Effector memory CD8-positive, alpha-beta T cell (primary cell): Measurements from ENCODE around the gene CIDEC.
A peak's percentile ranks its signal among the peaks of the same experiment; 100 is the strongest.
"Not testable (repeated sequence)": the region's sequence is repeated elsewhere in the genome, so short reads cannot be mapped to it uniquely, and the experiment has no call there.

Experiments
- ATAC-seq: fragments of 150-1000 bp; cut with Tn5 transposase; replicated peaks from 2 replicates; pipeline ENCODE4 v1.10.0; 2021; ENCODE audit warnings: mild to moderate bottlenecking, moderate library complexity
- DNase-seq, 3 experiments: peaks; one replicate each; pipeline ENCODE4 v3.0.0; 2021
- H3K27ac Mint-ChIP-seq, 2 donors: one replicate each; pipeline ENCODE4 v1.8.0; 2022; ENCODE audit warnings: mild to moderate bottlenecking in 2 of 2, mixed read lengths in 2 of 2, moderate library complexity in 2 of 2
- H3K27me3 Mint-ChIP-seq, 2 donors: one replicate each; pipeline ENCODE4 v1.8.0; 2022; ENCODE audit warnings: mixed read lengths in 2 of 2
- H3K36me3 Mint-ChIP-seq: one replicate; pipeline ENCODE4 v1.8.0; 2022; ENCODE audit warnings: mild to moderate bottlenecking, moderate library complexity, mixed read lengths; ENCODE audit not compliant: insufficient read depth
- H3K4me1 Mint-ChIP-seq, 2 donors: one replicate each; pipeline ENCODE4 v1.8.0; 2022; ENCODE audit warnings: low read depth in 2 of 2, mixed read lengths in 2 of 2
- H3K4me3 Mint-ChIP-seq, 2 donors: one replicate each; pipeline ENCODE4 v1.8.0; 2022; ENCODE audit warnings: mild to moderate bottlenecking in 2 of 2, mixed read lengths in 2 of 2, moderate library complexity in 2 of 2
- H3K9me3 Mint-ChIP-seq, 2 donors: one replicate each; pipeline ENCODE4 v1.8.0; 2022; ENCODE audit warnings: mixed read lengths in 2 of 2

Gene CIDEC

DNA sequence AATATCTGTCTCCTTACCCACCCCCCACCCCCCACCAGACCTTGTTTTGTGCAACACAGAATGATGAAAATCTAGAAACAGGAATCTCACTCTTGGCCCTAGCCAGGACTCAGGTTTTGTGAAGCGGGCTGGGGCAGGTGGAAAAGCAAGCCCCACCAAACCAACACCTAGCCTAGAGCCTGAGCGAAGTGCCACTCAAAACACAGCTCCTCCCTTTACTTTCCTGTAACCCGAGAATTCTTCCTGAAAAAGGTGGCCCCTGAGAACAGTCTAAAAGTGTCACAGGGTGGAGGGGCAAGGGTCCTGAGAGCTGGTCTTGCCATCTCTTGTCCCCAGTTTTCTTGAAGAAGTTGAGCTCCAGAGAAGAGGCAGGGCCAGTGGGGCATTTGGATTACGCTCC, 18.9 kb downstream of the CIDEC start:
- H3K27ac Mint-ChIP-seq, result no peak overlapping the region
- peaks cover 9 to 11% of the 10 kb centered on the region in 2 donors for H3K27me3 Mint-ChIP-seq
- DNase-seq (no peak), ATAC-seq (no peak)
- no peaks in the 10 kb centered on the region for H3K36me3 Mint-ChIP-seq
- H3K4me3 Mint-ChIP-seq, result no peak overlapping the region
- H3K4me1 Mint-ChIP-seq, result peaks cover 6 to 8% of the 10 kb centered on the region in 2 donors
- H3K9me3 Mint-ChIP-seq, result no peaks in the 10 kb centered on the region

DNA sequence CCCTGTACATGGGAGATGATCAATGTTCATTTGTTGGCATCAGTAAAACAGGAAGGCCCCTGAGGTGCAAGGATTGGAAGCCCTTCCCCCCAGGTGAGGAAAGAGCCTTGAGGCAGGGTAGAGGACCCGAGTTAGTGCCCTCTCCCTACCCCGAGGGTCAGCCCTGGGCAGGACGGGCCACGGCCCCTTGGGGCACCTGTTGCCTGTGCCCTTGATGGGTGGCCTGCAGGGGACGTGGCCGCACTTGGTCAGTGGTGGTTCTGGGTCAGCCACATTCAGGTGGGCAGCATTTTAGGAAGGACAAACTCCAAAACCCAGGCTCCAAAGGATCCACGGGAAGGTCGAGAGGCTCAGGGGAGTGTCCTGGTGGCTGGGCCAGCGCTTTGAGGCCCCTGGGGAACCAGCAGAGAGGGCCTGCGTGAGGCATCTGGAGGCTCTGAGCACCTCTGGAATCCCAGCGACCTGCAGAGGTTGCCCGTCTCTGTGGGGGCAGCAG, 20.5 kb downstream of the CIDEC start:
- DNase-seq (no peak), ATAC-seq (no peak)
- Mint-ChIP-seq H3K4me1 (peaks cover 6 to 10% of the 10 kb centered on the region in 2 donors), H3K4me3 (no peak overlapping the region), H3K27me3 (peaks cover 9 to 11% of the 10 kb centered on the region in 2 donors), H3K27ac (no peak overlapping the region), H3K36me3 (no peaks in the 10 kb centered on the region), H3K9me3 (no peaks in the 10 kb centered on the region)

- H3K4me3 Mint-ChIP-seq, result no peak overlapping the region
- H3K4me1 Mint-ChIP-seq, result peaks cover 8 to 12% of the 10 kb centered on the region in 2 donors
These were observed 24.5 kb downstream of the CIDEC start for GRCh38 chr3:9855594-9855993.

GRCh38 chr3:9854291-9854940, 25.6 kb downstream of the CIDEC start:
- Mint-ChIP-seq H3K4me1 (peaks cover 8 to 12% of the 10 kb centered on the region in 2 donors), H3K27me3 (peaks cover 15 to 35% of the 10 kb centered on the region in 2 donors)
- H3K9me3 Mint-ChIP-seq, DNase-seq, H3K4me3 Mint-ChIP-seq, H3K36me3 Mint-ChIP-seq, ATAC-seq, H3K27ac Mint-ChIP-seq: not testable (repeated sequence)

More at GRCh38 chr3:9855594-9855993, 24.5 kb downstream of the CIDEC start:
- ATAC-seq (no peak), DNase-seq (no peak)
- Mint-ChIP-seq H3K36me3 (no peaks in the 10 kb centered on the region), H3K27me3 (peaks cover 15 to 35% of the 10 kb centered on the region in 2 donors), H3K27ac (no peak overlapping the region), H3K9me3 (no peaks in the 10 kb centered on the region)

- Mint-ChIP-seq H3K4me3 (no peak overlapping the region), H3K9me3 (no peaks in the 10 kb centered on the region), H3K27me3 (peaks cover 15 to 35% of the 10 kb centered on the region in 2 donors), H3K4me1 (peaks cover 8 to 12% of the 10 kb centered on the region in 2 donors), H3K36me3 (no peaks in the 10 kb centered on the region), H3K27ac (peak overlapping the region in 1 of 2 donors; percentile 79)
- ATAC-seq (no peak), DNase-seq (no peak)
These were observed 27.5 kb downstream of the CIDEC start for GRCh38 chr3:9852528-9852927.

GRCh38 chr3:9851926-9852325, 28.1 kb downstream of the CIDEC start:
- peaks cover 15 to 35% of the 10 kb centered on the region in 2 donors for H3K27me3 Mint-ChIP-seq
- not testable (repeated sequence) for DNase-seq, H3K9me3 Mint-ChIP-seq, H3K27ac Mint-ChIP-seq, ATAC-seq, H3K4me3 Mint-ChIP-seq, H3K36me3 Mint-ChIP-seq
- H3K4me1 Mint-ChIP-seq, result peaks cover 8 to 12% of the 10 kb centered on the region in 2 donors

GRCh38 chr3:9851383-9851782, 28.7 kb downstream of the CIDEC start:
- not testable (repeated sequence) for H3K27ac Mint-ChIP-seq, H3K9me3 Mint-ChIP-seq, H3K4me3 Mint-ChIP-seq, H3K36me3 Mint-ChIP-seq, DNase-seq, ATAC-seq
- H3K4me1 Mint-ChIP-seq, result peaks cover 8 to 12% of the 10 kb centered on the region in 2 donors
- H3K27me3 Mint-ChIP-seq, result peaks cover 15 to 35% of the 10 kb centered on the region in 2 donors

DNA sequence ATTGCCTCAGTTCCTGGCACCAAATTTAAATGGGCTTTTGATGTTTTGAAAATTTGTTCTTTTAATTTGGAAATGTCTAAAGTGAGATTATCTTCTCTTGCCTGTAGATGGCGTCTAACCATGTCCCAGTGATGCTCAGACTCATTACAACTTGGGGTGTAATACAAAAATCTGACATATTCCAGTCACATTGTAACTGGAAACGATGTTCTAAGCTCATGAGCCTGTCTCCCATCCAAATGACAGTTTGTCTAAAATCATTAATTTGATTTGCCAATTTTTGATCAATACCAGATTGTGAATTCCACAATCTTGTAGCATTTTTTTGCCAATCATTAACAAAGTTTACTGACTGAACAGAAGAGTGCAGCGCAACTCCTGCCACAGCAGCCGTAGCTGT, 31.2 kb downstream of the CIDEC start:
- Mint-ChIP-seq H3K4me1 (peaks cover 10 to 11% of the 10 kb centered on the region in 2 donors), H3K27me3 (peaks cover 15 to 30% of the 10 kb centered on the region in 2 donors)
- not testable (repeated sequence) for H3K27ac Mint-ChIP-seq, DNase-seq, H3K4me3 Mint-ChIP-seq, ATAC-seq, H3K9me3 Mint-ChIP-seq, H3K36me3 Mint-ChIP-seq

GRCh38 chr3:9847870-9848269, 32.2 kb downstream of the CIDEC start:
- not testable (repeated sequence) for DNase-seq, H3K36me3 Mint-ChIP-seq, ATAC-seq, H3K9me3 Mint-ChIP-seq, H3K27ac Mint-ChIP-seq, H3K4me3 Mint-ChIP-seq
- peaks cover 10 to 13% of the 10 kb centered on the region in 2 donors for H3K4me1 Mint-ChIP-seq
- H3K27me3 Mint-ChIP-seq, result peaks cover 9 to 20% of the 10 kb centered on the region in 2 donors

DNA sequence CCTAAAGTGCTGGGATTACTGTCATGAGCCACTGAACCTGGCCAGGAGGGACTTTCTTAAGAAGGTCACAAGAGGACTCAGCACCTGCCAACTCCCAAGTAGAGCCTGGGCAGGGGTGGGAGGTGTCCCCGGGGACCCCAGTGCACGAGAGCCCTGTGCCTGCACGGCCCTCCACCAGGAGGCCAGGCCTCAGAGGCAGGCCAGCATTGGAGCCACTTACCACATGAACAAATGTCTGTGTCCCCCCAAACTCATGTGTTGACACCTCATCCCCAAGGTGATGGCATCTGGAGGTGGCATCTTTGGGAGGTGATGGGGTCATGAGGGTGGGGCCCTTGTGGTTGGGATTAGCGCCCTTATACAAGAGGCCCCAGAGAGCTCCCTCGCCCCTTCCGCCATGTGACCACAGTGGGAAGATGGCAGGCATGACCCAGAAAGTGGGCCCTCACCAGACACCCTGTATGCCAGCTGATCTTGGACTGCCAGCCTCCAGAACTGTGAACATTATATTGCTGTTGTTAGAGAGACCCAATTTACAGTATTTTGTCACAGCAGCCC, 33.0 kb downstream of the CIDEC start:
- DNase-seq (no peak), ATAC-seq (no peak)
- no peak overlapping the region for H3K4me3 Mint-ChIP-seq
- peaks cover under 1 to 13% of the 10 kb centered on the region in 2 donors for H3K27me3 Mint-ChIP-seq
- peaks cover 8% of the 10 kb centered on the region for H3K36me3 Mint-ChIP-seq
- H3K9me3 Mint-ChIP-seq, result no peaks in the 10 kb centered on the region
- H3K27ac Mint-ChIP-seq, result no peak overlapping the region
- H3K4me1 Mint-ChIP-seq, result peaks cover 16 to 19% of the 10 kb centered on the region in 2 donors

DNA sequence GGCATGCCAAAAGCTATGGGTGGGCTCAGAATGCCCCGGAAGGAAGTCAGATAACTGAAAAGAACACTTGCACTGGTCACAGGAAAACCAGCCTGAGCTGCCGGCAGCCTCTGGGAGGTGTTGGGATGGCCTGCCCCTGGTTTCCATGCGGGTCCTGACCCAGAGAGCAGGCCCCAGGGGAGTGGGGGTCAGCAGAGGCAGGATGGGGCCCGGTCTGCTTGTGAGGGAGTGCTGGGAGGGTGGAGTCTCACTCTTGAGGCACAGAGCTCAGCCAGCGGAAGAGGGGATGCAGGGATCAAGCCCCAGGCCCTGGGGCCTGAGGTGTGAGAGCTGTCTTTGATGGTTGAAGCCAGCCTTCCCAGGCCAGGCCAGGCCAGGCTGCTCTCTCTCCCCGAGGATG, 33.8 kb downstream of the CIDEC start:
- Mint-ChIP-seq H3K9me3 (no peaks in the 10 kb centered on the region), H3K27ac (no peak overlapping the region), H3K4me3 (no peak overlapping the region), H3K27me3 (peaks cover 0 to 5% of the 10 kb centered on the region in 2 donors), H3K36me3 (peaks cover 11% of the 10 kb centered on the region), H3K4me1 (peaks cover 16 to 19% of the 10 kb centered on the region in 2 donors)
- no peak for ATAC-seq
- no peak for DNase-seq

DNA sequence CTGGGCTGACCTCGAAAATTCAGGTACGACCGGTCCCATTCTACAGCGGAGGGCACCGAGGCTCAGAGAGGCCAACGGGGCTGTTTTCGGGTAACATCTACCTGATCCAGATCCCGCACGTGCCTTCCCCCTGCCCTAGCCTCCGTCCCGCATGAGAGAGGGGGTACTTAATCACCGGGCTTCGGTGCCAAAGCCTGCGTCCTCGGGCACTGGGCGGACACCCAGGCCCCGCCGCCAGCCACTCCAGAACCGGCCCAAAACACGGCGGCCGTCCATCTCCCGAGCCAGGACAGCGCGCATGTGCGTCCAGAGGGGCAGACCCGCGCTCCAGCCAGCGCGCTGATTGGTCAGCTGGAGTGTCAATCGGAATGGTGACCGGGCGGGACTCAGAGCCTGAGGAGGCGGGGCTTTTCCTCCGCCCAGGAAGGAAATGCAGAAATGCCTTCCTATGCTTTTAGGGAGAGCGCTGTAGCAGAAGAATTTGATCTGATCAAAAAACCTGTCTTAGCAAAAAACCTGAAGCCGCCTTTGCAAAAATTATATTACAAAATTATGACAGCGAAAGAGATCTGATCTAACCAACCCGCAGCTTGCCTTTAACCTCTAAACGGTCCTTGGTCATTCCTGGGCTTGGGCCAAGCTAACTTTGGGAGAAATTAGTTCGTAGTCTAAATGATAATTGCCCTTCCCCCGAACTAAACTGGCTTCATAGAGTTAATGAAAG, 36.2 kb downstream of the CIDEC start, which contains the start of gene RPUSD3:
Gene RPUSD3, minus strand, starts transcription at position 294 of the 724 bp plus-strand sequence. Its CDS starts 18 bp downstream, at position 276.
- peaks cover 22% of the 10 kb centered on the region for H3K36me3 Mint-ChIP-seq
- peak; percentile 98 for ATAC-seq
- peak within 1 kb of the TSS; percentile 94 for H3K27ac Mint-ChIP-seq
- no peaks in the 10 kb centered on the region for H3K9me3 Mint-ChIP-seq
- H3K4me3 Mint-ChIP-seq, result peak within 1 kb of the TSS; percentile 97 to 100
- peaks cover 16 to 19% of the 10 kb centered on the region in 2 donors for H3K4me1 Mint-ChIP-seq
- peak; percentile 97 to 98 (median 98) for DNase-seq
- no peaks in the 10 kb centered on the region for H3K27me3 Mint-ChIP-seq

- Mint-ChIP-seq H3K27ac (peak overlapping the region in 1 of 2 donors; percentile 20), H3K4me3 (no peak overlapping the region), H3K27me3 (no peaks in the 10 kb centered on the region), H3K4me1 (peaks cover 19% of the 10 kb centered on the region in 2 donors), H3K36me3 (peaks cover 23% of the 10 kb centered on the region), H3K9me3 (no peaks in the 10 kb centered on the region)
- no peak for DNase-seq
- ATAC-seq, result no peak
These were observed 39.0 kb downstream of the CIDEC start for GRCh38 chr3:9841015-9841414.
